Dermis microvascular lymphatic vessel endothelial cell (primary cell): ENCODE data around the gene ZNF621. TPM values are rescaled to one million over a fixed set of nuclear protein-coding genes. Genes with fewer than 3 reads are reported as not detected.
"Not testable (repeated sequence)": the region's sequence is repeated elsewhere in the genome, so short reads cannot be mapped to it uniquely, and the experiment has no call there.

Source experiments
- DNase-seq, 2 donors: peaks; one replicate each; pipeline versions ENCODE4 v3.0.0 to v3.0.0-alpha.2; 2010; ENCODE audit warnings: low read depth in 2 of 2
- total RNA-seq: library from RNA; depleted of rRNA; stranded (reverse); fragments of >200 nt; gene quantifications from 2 replicates; pipeline ENCODE4 v1.2.1, GENCODE V29; 2014

ZNF621 gene
- total RNA-seq, 1 donor from 2014 or later: 7.2 TPM

GRCh38 chr3:40534283-40534682, 9.5 kb downstream of the ZNF621 start:
- DNase-seq: no peak

GRCh38 chr3:40546816-40547215, 22.1 kb downstream of the ZNF621 start:
- no peak for DNase-seq

GRCh38 chr3:40550167-40550566, 25.4 kb downstream of the ZNF621 start:
- no peak for DNase-seq

GRCh38 chr3:40557575-40558161, 32.9 kb downstream of the ZNF621 start:
- no peak for DNase-seq

- DNase-seq: not testable (repeated sequence)
These were observed 37.7 kb downstream of the ZNF621 start for GRCh38 chr3:40562482-40562881.

- DNase-seq: not testable (repeated sequence)
These were observed 40.9 kb downstream of the ZNF621 start for GRCh38 chr3:40565629-40566028.

GRCh38 chr3:40566694-40567093, 41.9 kb downstream of the ZNF621 start:
- DNase-seq: no peak

- DNase-seq: no peak
These were observed 47.8 kb downstream of the ZNF621 start for GRCh38 chr3:40572588-40572987.

GRCh38 chr3:40574050-40574449, 49.3 kb downstream of the ZNF621 start:
- no peak for DNase-seq

GRCh38 chr3:40574661-40575060, 49.9 kb downstream of the ZNF621 start:
- no peak for DNase-seq

GRCh38 chr3:40576396-40576795, 51.6 kb downstream of the ZNF621 start:
- no peak for DNase-seq

- DNase-seq: peak; percentile 55 to 73
These were observed 55.8 kb downstream of the ZNF621 start for GRCh38 chr3:40580494-40581091.

GRCh38 chr3:40581166-40581565, 56.4 kb downstream of the ZNF621 start:
- DNase-seq: no peak

GRCh38 chr3:40582401-40583027, 57.8 kb downstream of the ZNF621 start:
- DNase-seq: no peak

- peak in 1 of 2 donors; percentile 17 for DNase-seq
These were observed 58.9 kb downstream of the ZNF621 start for GRCh38 chr3:40583691-40584090.

- DNase-seq: peak; percentile 51 to 80
These were observed 59.9 kb downstream of the ZNF621 start for GRCh38 chr3:40584625-40585189.

- no peak for DNase-seq
These were observed 60.7 kb downstream of the ZNF621 start for GRCh38 chr3:40585381-40586016.

- DNase-seq: no peak
These were observed 62.1 kb downstream of the ZNF621 start for GRCh38 chr3:40586901-40587300.

- DNase-seq: no peak
These were observed 63.6 kb downstream of the ZNF621 start for GRCh38 chr3:40588406-40588805.
